Measurements from ENCODE around the gene TARS1.

Gene TARS1

GRCh38 chr5:33489481-33490067 is 48.8 kb downstream of the TARS1 start:
- TF ChIP-seq RAD21 (IDR thresholded peaks at IDR 0.05; ENCODE audit: low read depth) (no peak), MAX (IDR thresholded peaks at IDR 0.05) (no peak), FOXM1 (IDR thresholded peaks at IDR 0.05; ENCODE audit: borderline replicate concordance, low read depth) (no peak), REST (IDR thresholded peaks at IDR 0.05; ENCODE audit: low read depth) (no peak), EP300 (IDR thresholded peaks at IDR 0.05; ENCODE audit: borderline replicate concordance) (no peak), EGR1 (IDR thresholded peaks at IDR 0.05) (no peak), TAF1 (IDR thresholded peaks at IDR 0.05; ENCODE audit: low read depth) (no peak), TCF12 (IDR thresholded peaks at IDR 0.05; ENCODE audit: low read depth) (no peak)

GRCh38 chr5:33490071-33490665 is 49.4 kb downstream of the TARS1 start:
- TF ChIP-seq ZBTB7A (IDR thresholded peaks at IDR 0.05; ENCODE audit: low read depth) (no peak), TAF1 (IDR thresholded peaks at IDR 0.05; ENCODE audit: low read depth) (no peak), EP300 (IDR thresholded peaks at IDR 0.05; ENCODE audit: borderline replicate concordance) (no peak), TCF12 (IDR thresholded peaks at IDR 0.05; ENCODE audit: low read depth) (no peak), FOXM1 (IDR thresholded peaks at IDR 0.05; ENCODE audit: borderline replicate concordance, low read depth) (no peak), REST (IDR thresholded peaks at IDR 0.05; ENCODE audit: low read depth) (no peak), YY1 (IDR thresholded peaks at IDR 0.05; ENCODE audit: low read depth) (no peak), CREB1 (IDR thresholded peaks at IDR 0.05; ENCODE audit: low read depth) (no peak), NFIC (IDR thresholded peaks at IDR 0.05) (no peak), TEAD4 (IDR thresholded peaks at IDR 0.05) (no peak), EGR1 (IDR thresholded peaks at IDR 0.05) (no peak), MAX (IDR thresholded peaks at IDR 0.05) (no peak), USF1 (IDR thresholded peaks at IDR 0.05) (no peak), RAD21 (IDR thresholded peaks at IDR 0.05; ENCODE audit: low read depth) (no peak), CEBPB (IDR thresholded peaks at IDR 0.05) (no peak)

- TF ChIP-seq FOXM1 (IDR thresholded peaks at IDR 0.05; ENCODE audit: borderline replicate concordance, low read depth) (no peak), YY1 (IDR thresholded peaks at IDR 0.05; ENCODE audit: low read depth) (no peak), TCF12 (IDR thresholded peaks at IDR 0.05; ENCODE audit: low read depth) (no peak), NFIC (IDR thresholded peaks at IDR 0.05) (no peak), TEAD4 (IDR thresholded peaks at IDR 0.05) (no peak), RAD21 (IDR thresholded peaks at IDR 0.05; ENCODE audit: low read depth) (no peak), TAF1 (IDR thresholded peaks at IDR 0.05; ENCODE audit: low read depth) (no peak)
Observed at GRCh38 chr5:33491941-33492340, 51.2 kb downstream of the TARS1 start.

- TF ChIP-seq USF1 (IDR thresholded peaks at IDR 0.05) = no peak
- no peak for TF ChIP-seq CEBPB (IDR thresholded peaks at IDR 0.05)
- TF ChIP-seq EP300 (IDR thresholded peaks at IDR 0.05; ENCODE audit: borderline replicate concordance) = no peak
- no peak for TF ChIP-seq ZBTB7A (IDR thresholded peaks at IDR 0.05; ENCODE audit: low read depth)
- no peak for TF ChIP-seq RAD21 (IDR thresholded peaks at IDR 0.05; ENCODE audit: low read depth)
- no peak for TF ChIP-seq CREB1 (IDR thresholded peaks at IDR 0.05; ENCODE audit: low read depth)
- no peak for TF ChIP-seq EGR1 (IDR thresholded peaks at IDR 0.05)
- TF ChIP-seq NFIC (IDR thresholded peaks at IDR 0.05) = no peak
- TF ChIP-seq TAF1 (IDR thresholded peaks at IDR 0.05; ENCODE audit: low read depth) = no peak
- no peak for TF ChIP-seq FOXM1 (IDR thresholded peaks at IDR 0.05; ENCODE audit: borderline replicate concordance, low read depth)
- TF ChIP-seq TEAD4 (IDR thresholded peaks at IDR 0.05) = no peak
- TF ChIP-seq TCF12 (IDR thresholded peaks at IDR 0.05; ENCODE audit: low read depth) = no peak
- TF ChIP-seq YY1 (IDR thresholded peaks at IDR 0.05; ENCODE audit: low read depth) = no peak
- no peak for TF ChIP-seq REST (IDR thresholded peaks at IDR 0.05; ENCODE audit: low read depth)
- TF ChIP-seq MAX (IDR thresholded peaks at IDR 0.05) = no peak
Observed at GRCh38 chr5:33494466-33494865, 53.7 kb downstream of the TARS1 start.
